Heart left ventricle (tissue), 16 donors: ENCODE measurements around the gene CPT1A. TPM values are rescaled to one million over a fixed set of nuclear protein-coding genes. Genes with fewer than 3 reads are reported as not detected.

ENCODE experiments used
- ATAC-seq, 4 donors: fragments of 200-7000 bp; cut with Tn5 transposase; one replicate each; pipeline ENCODE4 v1.9.1; 2020 to 2022; ENCODE audit warnings: moderate library complexity in 4 of 4, mild to moderate bottlenecking in 3 of 4, moderate number of reproducible peaks in 1 of 4
- DNase-seq, 5 donors: peaks; one replicate each; pipeline ENCODE4 v3.0.0-alpha.2; 2020
- H3K27ac ChIP-seq, 12 donors: fragments of 200-600 bp; sonication (generic) in 4 of 12; one replicate each; pipeline versions ENCODE4 v1.5.0 to v1.8.0; 2016 to 2022; ENCODE audit warnings: mild to moderate bottlenecking in 2 of 12
- H3K27me3 ChIP-seq, 9 donors: fragments of 200-600 bp; sonication (generic) in 2 of 9; one replicate each; pipeline versions ENCODE4 v1.5.1 to v1.8.0; 2016 to 2022; ENCODE audit warnings: mild to moderate bottlenecking in 3 of 9
- H3K36me3 ChIP-seq, 9 donors: fragments of 200-600 bp; sonication (generic) in 2 of 9; one replicate each; pipeline versions ENCODE4 v1.5.0 to v1.8.0; 2018 to 2022; ENCODE audit warnings: mild to moderate bottlenecking in 2 of 9
- H3K4me1 ChIP-seq, 12 donors: fragments of 200-600 bp; sonication (generic) in 4 of 12; one replicate each; pipeline versions ENCODE4 v1.5.0 to v1.8.0; 2016 to 2022; ENCODE audit warnings: mild to moderate bottlenecking in 3 of 12
- H3K4me3 ChIP-seq, 12 donors: fragments of 200-600 bp; sonication (generic) in 4 of 12; one replicate each; pipeline versions ENCODE4 v1.5.0 to v1.8.0; 2017 to 2022; ENCODE audit warnings: mild to moderate bottlenecking in 9 of 12, moderate library complexity in 4 of 12
- H3K9me3 ChIP-seq, 12 donors: fragments of 200-600 bp; sonication (generic) in 4 of 12; one replicate each; pipeline versions ENCODE4 v1.5.0 to v1.8.0; 2016 to 2022; ENCODE audit warnings: mild to moderate bottlenecking in 1 of 12
- CTCF ChIP-seq, 12 donors: fragments of 200-600 bp; sonication (generic) in 4 of 12; IDR thresholded peaks; one replicate each; pipeline versions ENCODE4 v1.5.0 to v1.8.0; 2018 to 2022; ENCODE audit warnings: antibody characterized with exemption in 12 of 12, mild to moderate bottlenecking in 5 of 12
- POLR2A ChIP-seq, 2 donors: fragments of 450-650 bp; IDR thresholded peaks; one replicate each; pipeline ENCODE4 v1.6.1; 2017; ENCODE audit warnings: antibody characterized with exemption in 2 of 2, mild to moderate bottlenecking in 2 of 2, moderate library complexity in 2 of 2
- WGBS, 4 donors: extraction: QIAGEN DNeasy Blood & Tissue Kit in 2 of 4; methylation state at CpG; one replicate each; pipeline versions ENCODE4 v1.1.5 to v1.1.7; 2013 to 2018; 5-methylcytosine and 5-hydroxymethylcytosine counted together
- intact Hi-C, 10 donors: fragments of 100-400 bp; cut with DNase I; formaldehyde crosslinking; loops; one replicate each; pipeline versions ENCODE4 v1.11.1 to v1.14.2; 2022
- polyA plus RNA-seq, 2 donors: library from polyadenylated mRNA; stranded (reverse); fragments of 200-250 nt; gene quantifications; one replicate each; pipeline ENCODE4 v1.2.3, GENCODE V29; 2013
- total RNA-seq, 9 donors: library from RNA; depleted of rRNA in 2 of 9; stranded (reverse); fragments of >200 nt in 2 of 9; fragmentation: NEBNext Ultra II Directional in 3 of 9; extraction: Animal tissue kit (Norgen Biotek cat#: 25700) in 3 of 9; gene quantifications; one replicate each; pipeline versions ENCODE4 v1.1.0 to v1.2.4, GENCODE V29; 2016 to 2023
- donor health status: ischemic (EF 13 %, LVEDD 7.1; RV severe dilation, severe dysfunction).
- donor health status: healthy with polysubstance abuse.
- donor health status: DM: no; HTN: yes; CAD: no.
- donor health status: DM: no; HTN: no; CAD: no.
- donor health status: ischemic (EF 25% LVEDD 6.9; RV normal size, moderate dysfunction).
- donor health status: ischemic (EF 25% LVEDD 5.7; RV mildly dilated, moderate dysfunction).
- donor health status: healthy.
- donor health status: DM: yes; HTN: yes; CAD: no.
- donor health status: ischemic (EF 35%, LVEDD 5.7; RV mildly dilated, moderate dysfunction).
- donor health status: nonischemic (EF 11% LVEDD 7.7; RV severe dilation, severe dysfunction).
- donor health status: DM: yes; HTN: yes; CAD: no.
- donor health status: PGD.
- donor health status: ischemic (EF 29% LVEDD 5.4; RV normal size, mild dysfunction).
- donor health status: nonischemic (EF 23%, LVEDD 6.1; RV moderate dilation, normal function).

CPT1A gene
- total and polyA plus RNA-seq, 11 donors, result 20.9 to 116 (median 51.6) TPM

- WGBS, 4 donors, result 70 to 78% (median 73%) methylated on average over 10 of the region's 10 CpGs
- TF ChIP-seq CTCF (IDR thresholded peaks at IDR 0.05) (no peak), POLR2A (IDR thresholded peaks at IDR 0.05) (no peak)
- intact Hi-C loops, result no loop called here
- Histone ChIP-seq H3K4me3 (no peak overlapping the region), H3K36me3 (peaks cover 0 to 93% (median 82%) of the 10 kb centered on the region in 9 donors), H3K27ac (no peak overlapping the region), H3K27me3 (no peaks in the 10 kb centered on the region), H3K9me3 (no peaks in the 10 kb centered on the region), H3K4me1 (peaks cover 0 to 3% (median 0%) of the 10 kb centered on the region in 12 donors)
- DNase-seq (no peak), ATAC-seq (no peak)
Observed at GRCh38 chr11:68763181-68763721, 78.5 kb downstream of the CPT1A start.

- H3K9me3 ChIP-seq, result no peaks in the 10 kb centered on the region
- WGBS, 4 donors, result 86 to 89% (median 87%) methylated on average over 15 of the region's 15 CpGs
- DNase-seq, result no peak
- no peaks in the 10 kb centered on the region for H3K27me3 ChIP-seq
- H3K36me3 ChIP-seq, result peaks cover 0 to 96% (median 86%) of the 10 kb centered on the region in 9 donors
- H3K4me3 ChIP-seq, result no peak overlapping the region
- TF ChIP-seq CTCF (IDR thresholded peaks at IDR 0.05), result no peak
- TF ChIP-seq POLR2A (IDR thresholded peaks at IDR 0.05), result no peak
- H3K27ac ChIP-seq, result no peak overlapping the region
- ATAC-seq, result no peak
- H3K4me1 ChIP-seq, result peaks cover 0 to 3% (median 0%) of the 10 kb centered on the region in 12 donors
- intact Hi-C loops, result no loop called here
Observed at GRCh38 chr11:68762481-68762880, 79.2 kb downstream of the CPT1A start.

- TF ChIP-seq CTCF (IDR thresholded peaks at IDR 0.05), result no peak
- no peak for TF ChIP-seq POLR2A (IDR thresholded peaks at IDR 0.05)
- H3K27me3 ChIP-seq, result no peaks in the 10 kb centered on the region
- WGBS, 4 donors, result 83 to 93% (median 86%) methylated on average over 12 of the region's 12 CpGs
- H3K4me3 ChIP-seq, result no peak overlapping the region
- ATAC-seq (no peak), DNase-seq (no peak)
- intact Hi-C loops, result no loop called here
- peaks cover 0 to 96% (median 87%) of the 10 kb centered on the region in 9 donors for H3K36me3 ChIP-seq
- no peak overlapping the region for H3K27ac ChIP-seq
- H3K9me3 ChIP-seq, result no peaks in the 10 kb centered on the region
- H3K4me1 ChIP-seq, result peaks cover 0 to 3% (median 0%) of the 10 kb centered on the region in 12 donors
Observed at GRCh38 chr11:68761801-68762200, 79.9 kb downstream of the CPT1A start.

GRCh38 chr11:68759991-68760390 is 81.7 kb downstream of the CPT1A start:
- H3K27ac ChIP-seq, result no peak overlapping the region
- 84 to 90% (median 86%) methylated on average over 15 of the region's 15 CpGs for WGBS, 4 donors
- no peak for ATAC-seq

More at GRCh38 chr11:68759991-68760390, 81.7 kb downstream of the CPT1A start:
- Histone ChIP-seq H3K4me3 (no peak overlapping the region), H3K27me3 (no peaks in the 10 kb centered on the region), H3K36me3 (peaks cover 0 to 94% (median 84%) of the 10 kb centered on the region in 9 donors), H3K4me1 (peaks cover 0 to 3% (median 0%) of the 10 kb centered on the region in 12 donors), H3K9me3 (no peaks in the 10 kb centered on the region)
- intact Hi-C loops, result loop anchor here in 1 of 10 donors (10.0 kb wide), 1 partner anchor 55 kb away; no protein-coding TSS in a partner anchor
- TF ChIP-seq POLR2A (IDR thresholded peaks at IDR 0.05) (no peak), CTCF (IDR thresholded peaks at IDR 0.05) (no peak)
- no peak for DNase-seq
